OCI-LY7 (cell line): ENCODE results near the gene PPM1J.

Experiments used
- EZH2phosphoT487 ChIP-seq: fragments of 200-600 bp; sonication (generic); IDR thresholded peaks from 2 replicates; pipeline ENCODE4 v1.6.1; 2018; ENCODE audit warnings: low read depth, borderline replicate concordance, mild to moderate bottlenecking, mixed run types, antibody characterized with exemption, low read length, moderate library complexity, mixed read lengths
- TF ChIP-seq, protein P1 (sequence below): fragments of 200-600 bp; sonication (generic); conservative IDR thresholded peaks from 2 replicates; pipeline ENCODE4 v1.5.1; 2014; ENCODE audit warnings: mild to moderate bottlenecking, antibody characterized with exemption, low read length, moderate library complexity, mixed read lengths

DNA sequence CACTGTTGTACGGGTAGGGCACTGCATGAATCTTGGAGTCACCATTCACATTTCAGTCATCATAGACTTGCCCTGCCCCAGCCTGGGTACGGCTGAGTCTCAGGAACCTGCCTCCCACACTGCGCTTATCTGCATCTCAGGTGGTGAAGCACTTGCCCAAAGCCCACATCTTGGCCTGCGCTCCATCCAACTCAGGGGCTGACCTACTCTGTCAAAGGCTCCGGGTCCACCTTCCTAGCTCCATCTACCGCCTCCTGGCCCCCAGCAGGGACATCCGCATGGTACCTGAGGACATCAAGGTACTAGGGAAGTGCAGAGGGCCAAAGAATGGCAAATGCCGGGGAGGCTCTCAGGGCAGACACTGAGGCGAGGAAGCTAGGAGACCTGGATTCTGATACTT, 19.9 kb downstream of the PPM1J start:
- TF ChIP-seq, protein P1, sequence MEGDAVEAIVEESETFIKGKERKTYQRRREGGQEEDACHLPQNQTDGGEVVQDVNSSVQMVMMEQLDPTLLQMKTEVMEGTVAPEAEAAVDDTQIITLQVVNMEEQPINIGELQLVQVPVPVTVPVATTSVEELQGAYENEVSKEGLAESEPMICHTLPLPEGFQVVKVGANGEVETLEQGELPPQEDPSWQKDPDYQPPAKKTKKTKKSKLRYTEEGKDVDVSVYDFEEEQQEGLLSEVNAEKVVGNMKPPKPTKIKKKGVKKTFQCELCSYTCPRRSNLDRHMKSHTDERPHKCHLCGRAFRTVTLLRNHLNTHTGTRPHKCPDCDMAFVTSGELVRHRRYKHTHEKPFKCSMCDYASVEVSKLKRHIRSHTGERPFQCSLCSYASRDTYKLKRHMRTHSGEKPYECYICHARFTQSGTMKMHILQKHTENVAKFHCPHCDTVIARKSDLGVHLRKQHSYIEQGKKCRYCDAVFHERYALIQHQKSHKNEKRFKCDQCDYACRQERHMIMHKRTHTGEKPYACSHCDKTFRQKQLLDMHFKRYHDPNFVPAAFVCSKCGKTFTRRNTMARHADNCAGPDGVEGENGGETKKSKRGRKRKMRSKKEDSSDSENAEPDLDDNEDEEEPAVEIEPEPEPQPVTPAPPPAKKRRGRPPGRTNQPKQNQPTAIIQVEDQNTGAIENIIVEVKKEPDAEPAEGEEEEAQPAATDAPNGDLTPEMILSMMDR, result no peak
- TF ChIP-seq EZH2phosphoT487, result no peak
